ENCODE data around the gene UNC93A.

The UNC93A gene

GRCh38 chr6:167337675-167338449, 46.7 kb downstream of the UNC93A start:
- DNase-seq (ENCODE audit: low spot score), result no peak
- Histone ChIP-seq H3K27ac (ENCODE audit: poor library complexity, severe bottlenecking) (no peak overlapping the region), H3K36me3 (ENCODE audit: low read depth) (no peaks in the 10 kb centered on the region), H3K9me3 (ENCODE audit: severe bottlenecking) (no peaks in the 10 kb centered on the region), H3K27me3 (ENCODE audit: insufficient read depth, poor library complexity, severe bottlenecking) (peaks cover 9% of the 10 kb centered on the region), H3K4me3 (ENCODE audit: severe bottlenecking) (no peak overlapping the region), H3K4me1 (ENCODE audit: insufficient read depth, poor library complexity, severe bottlenecking) (no peaks in the 10 kb centered on the region)
- no peak for TF ChIP-seq CTCF (IDR thresholded peaks at IDR 0.05; ENCODE audit: poor library complexity, severe bottlenecking)
- no peak for ATAC-seq (ENCODE audit: low read depth)

GRCh38 chr6:167338541-167339117, 47.5 kb downstream of the UNC93A start:
- no peak for ATAC-seq (ENCODE audit: low read depth)

GRCh38 chr6:167341038-167341583, 50.0 kb downstream of the UNC93A start:
- H3K4me1 ChIP-seq (ENCODE audit: insufficient read depth, poor library complexity, severe bottlenecking), result no peaks in the 10 kb centered on the region
- ATAC-seq (ENCODE audit: low read depth) (no peak), DNase-seq (ENCODE audit: low spot score) (no peak)
- no peaks in the 10 kb centered on the region for H3K36me3 ChIP-seq (ENCODE audit: low read depth)
- H3K27me3 ChIP-seq (ENCODE audit: insufficient read depth, poor library complexity, severe bottlenecking), result peaks cover 29% of the 10 kb centered on the region
- no peak for TF ChIP-seq CTCF (IDR thresholded peaks at IDR 0.05; ENCODE audit: poor library complexity, severe bottlenecking)
- peaks cover 1% of the 10 kb centered on the region for H3K9me3 ChIP-seq (ENCODE audit: severe bottlenecking)
- no peak overlapping the region for H3K27ac ChIP-seq (ENCODE audit: poor library complexity, severe bottlenecking)
- no peak overlapping the region for H3K4me3 ChIP-seq (ENCODE audit: severe bottlenecking)

More at GRCh38 chr6:167338541-167339117, 47.5 kb downstream of the UNC93A start:
- Histone ChIP-seq H3K9me3 (ENCODE audit: severe bottlenecking) (no peaks in the 10 kb centered on the region), H3K36me3 (ENCODE audit: low read depth) (no peaks in the 10 kb centered on the region), H3K27ac (ENCODE audit: poor library complexity, severe bottlenecking) (no peak overlapping the region), H3K4me3 (ENCODE audit: severe bottlenecking) (no peak overlapping the region), H3K4me1 (ENCODE audit: insufficient read depth, poor library complexity, severe bottlenecking) (no peaks in the 10 kb centered on the region), H3K27me3 (ENCODE audit: insufficient read depth, poor library complexity, severe bottlenecking) (peaks cover 13% of the 10 kb centered on the region)
- TF ChIP-seq CTCF (IDR thresholded peaks at IDR 0.05; ENCODE audit: poor library complexity, severe bottlenecking), result no peak
- DNase-seq (ENCODE audit: low spot score), result no peak

- no peak overlapping the region for H3K4me3 ChIP-seq (ENCODE audit: severe bottlenecking)
- TF ChIP-seq CTCF (IDR thresholded peaks at IDR 0.05; ENCODE audit: poor library complexity, severe bottlenecking), result no peak
- H3K36me3 ChIP-seq (ENCODE audit: low read depth), result no peaks in the 10 kb centered on the region
- ATAC-seq (ENCODE audit: low read depth) (no peak), DNase-seq (ENCODE audit: low spot score) (no peak)
- H3K27me3 ChIP-seq (ENCODE audit: insufficient read depth, poor library complexity, severe bottlenecking), result peaks cover 29% of the 10 kb centered on the region
- H3K27ac ChIP-seq (ENCODE audit: poor library complexity, severe bottlenecking), result no peak overlapping the region
- peaks cover 1% of the 10 kb centered on the region for H3K9me3 ChIP-seq (ENCODE audit: severe bottlenecking)
- no peaks in the 10 kb centered on the region for H3K4me1 ChIP-seq (ENCODE audit: insufficient read depth, poor library complexity, severe bottlenecking)
Observed at GRCh38 chr6:167341665-167342655, 50.8 kb downstream of the UNC93A start.

Measured in RWPE2 (cell line).